ENCODE results near the gene SMG9.
A peak's percentile ranks its signal among the peaks of the same experiment; 100 is the strongest.

The SMG9 gene

DNA sequence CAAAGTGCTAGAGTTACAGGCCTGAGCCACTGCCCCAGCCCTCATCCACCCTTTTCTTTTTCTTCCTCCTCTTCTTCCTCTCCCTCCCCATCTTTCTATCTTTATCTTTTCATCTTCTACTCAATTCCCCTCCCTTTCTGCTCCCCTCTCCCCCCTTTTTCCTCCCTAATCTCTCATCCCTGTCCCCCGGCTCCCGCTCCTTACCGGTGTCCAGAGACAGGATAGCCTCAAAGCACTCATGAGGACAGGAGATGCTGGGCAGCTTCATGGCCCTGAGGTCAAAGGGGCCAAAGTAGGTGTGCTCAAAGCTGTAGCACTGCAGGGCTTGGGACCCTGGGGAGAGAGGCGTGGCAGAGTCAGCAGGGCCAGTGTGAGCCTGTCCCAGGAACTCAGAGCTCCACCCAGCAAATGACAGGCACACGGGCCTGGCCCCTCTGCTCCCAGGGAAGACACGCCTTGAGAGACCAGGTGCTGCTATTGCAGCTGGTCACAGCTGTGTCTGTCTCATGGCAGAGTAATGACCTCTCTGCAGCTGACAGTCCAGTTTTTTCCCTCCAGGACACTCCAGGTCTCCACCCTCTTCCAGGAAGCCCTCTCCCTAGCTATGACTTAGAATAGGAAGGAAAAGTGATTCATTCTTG lies 44.9 kb upstream of the SMG9 start (continued):
- TF ChIP-seq KLF17 (tag by site-specific recombination; IDR thresholded peaks at IDR 0.05) (peak; percentile 82), ZSCAN23 (tag by site-specific recombination; IDR thresholded peaks at IDR 0.05) (no peak), ZNF792 (tag by site-specific recombination; IDR thresholded peaks at IDR 0.05) (0 out of 2 replicates have a peak, but pooled peaks have one; percentile 13), ZBTB20 (tag by site-specific recombination; IDR thresholded peaks at IDR 0.05) (peak; percentile 58; the same call in 1 of the 2 replicates), WT1 (tag by site-specific recombination; IDR thresholded peaks at IDR 0.05) (peak; percentile 83), REPIN1 (tag by site-specific recombination; IDR thresholded peaks at IDR 0.05; ENCODE audit: low read depth) (no peak), HOXA7 (CRISPR knock-in tag; IDR thresholded peaks at IDR 0.05; ENCODE audit: borderline replicate concordance) (no peak), KLF1 (tag by site-specific recombination; IDR thresholded peaks at IDR 0.05) (peak; percentile 87), ZIC2 (tag by site-specific recombination; IDR thresholded peaks at IDR 0.05) (peak; percentile 82), ZNF391 (tag by site-specific recombination; IDR thresholded peaks at IDR 0.05; ENCODE audit: borderline replicate concordance, low read depth) (no peak), MYNN (tag by site-specific recombination; IDR thresholded peaks at IDR 0.05; ENCODE audit: borderline replicate concordance) (no peak), ZNF398 (tag by site-specific recombination; IDR thresholded peaks at IDR 0.05) (peak; percentile 35; the same call in 1 of the 2 replicates), KLF9 (tag by site-specific recombination; IDR thresholded peaks at IDR 0.05; ENCODE audit: low read depth) (peak; percentile 18)

DNA sequence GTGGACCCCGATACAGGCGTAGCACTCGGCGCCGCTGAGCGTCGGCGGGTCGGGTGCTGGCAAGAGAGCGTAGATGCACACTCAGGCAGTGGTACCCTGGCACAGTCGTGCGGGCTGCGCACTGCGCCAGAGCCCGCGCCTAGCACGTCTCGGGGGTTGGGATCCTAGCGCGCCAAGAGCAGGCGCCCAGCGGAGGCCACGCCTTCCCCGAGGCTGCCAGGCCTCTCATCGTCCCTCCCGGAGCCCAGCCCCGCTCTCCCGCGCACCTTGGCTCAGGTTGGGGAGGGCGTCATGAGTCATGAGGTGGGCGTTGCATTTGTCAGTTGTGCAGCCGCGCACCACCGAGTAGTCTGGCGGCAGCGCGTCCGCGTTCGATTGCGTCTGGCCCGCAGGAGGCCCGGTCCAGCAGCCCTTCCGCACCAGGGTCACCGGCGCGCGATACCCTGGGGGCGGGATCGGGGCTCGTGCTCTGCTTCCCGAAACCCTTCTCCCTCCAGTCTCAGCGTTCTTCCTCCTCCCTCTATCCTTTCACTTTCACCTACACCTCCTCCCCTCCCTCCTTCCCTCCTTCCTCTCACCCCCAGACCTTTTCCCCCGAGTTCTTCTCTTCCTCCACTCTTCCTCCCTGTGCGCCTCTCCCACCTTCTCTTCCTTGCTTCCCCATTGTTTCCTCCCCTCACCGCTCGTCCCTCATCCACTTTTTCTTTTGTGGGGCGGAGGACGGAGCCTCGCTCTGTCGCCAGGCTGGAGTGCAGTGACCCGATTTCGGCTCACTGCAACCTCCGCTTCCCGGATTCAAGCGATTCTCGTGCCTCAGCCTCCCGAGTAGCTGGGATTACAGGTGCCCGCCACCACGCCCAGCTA lies 44.0 kb upstream of the SMG9 start:
- peak overlapping the region; percentile 15 for H3K4me3 ChIP-seq (ENCODE audit: low read depth, low read length)
- POLR2A ChIA-PET, result interaction anchor here (0.6 to 1.1 kb wide), 2 partner anchors 34 to 137 kb away, joined by 3 read pairs; partner anchors contain the start of gene ZNF45
- CTCF ChIA-PET, result interaction anchor here (0.6 to 1.6 kb wide), 6 partner anchors 11 to 270 kb away, joined by 3 to 5 read pairs (median 4); partner anchors contain the start of gene KCNN4
- TF ChIP-seq KLF7 (tag by site-specific recombination; IDR thresholded peaks at IDR 0.05; ENCODE audit: borderline replicate concordance) (no peak; the same call in none of the 2 replicates), ZNF624 (tag by site-specific recombination; IDR thresholded peaks at IDR 0.05) (no peak), ZNF274 (IDR thresholded peaks at IDR 0.05; ENCODE audit: low read length) (no peak), ZNF274 (tag by site-specific recombination; IDR thresholded peaks at IDR 0.05; ENCODE audit: borderline replicate concordance) (peak; percentile 43; the same call in 1 of the 2 replicates), SP2 (tag by site-specific recombination; IDR thresholded peaks at IDR 0.05) (peak; percentile 91), YY1 (tag by site-specific recombination; IDR thresholded peaks at IDR 0.05) (no peak), ZNF654 (tag by site-specific recombination; IDR thresholded peaks at IDR 0.05; ENCODE audit: low read depth) (no peak), ZNF24 (tag by site-specific recombination; IDR thresholded peaks at IDR 0.05) (peak; percentile 83), ZSCAN16 (tag by site-specific recombination; IDR thresholded peaks at IDR 0.05) (no peak), ZFP3 (tag by site-specific recombination; IDR thresholded peaks at IDR 0.05; ENCODE audit: low read depth) (no peak; the same call in 1 of the 2 replicates)
- TF ChIP-seq, protein P1, sequence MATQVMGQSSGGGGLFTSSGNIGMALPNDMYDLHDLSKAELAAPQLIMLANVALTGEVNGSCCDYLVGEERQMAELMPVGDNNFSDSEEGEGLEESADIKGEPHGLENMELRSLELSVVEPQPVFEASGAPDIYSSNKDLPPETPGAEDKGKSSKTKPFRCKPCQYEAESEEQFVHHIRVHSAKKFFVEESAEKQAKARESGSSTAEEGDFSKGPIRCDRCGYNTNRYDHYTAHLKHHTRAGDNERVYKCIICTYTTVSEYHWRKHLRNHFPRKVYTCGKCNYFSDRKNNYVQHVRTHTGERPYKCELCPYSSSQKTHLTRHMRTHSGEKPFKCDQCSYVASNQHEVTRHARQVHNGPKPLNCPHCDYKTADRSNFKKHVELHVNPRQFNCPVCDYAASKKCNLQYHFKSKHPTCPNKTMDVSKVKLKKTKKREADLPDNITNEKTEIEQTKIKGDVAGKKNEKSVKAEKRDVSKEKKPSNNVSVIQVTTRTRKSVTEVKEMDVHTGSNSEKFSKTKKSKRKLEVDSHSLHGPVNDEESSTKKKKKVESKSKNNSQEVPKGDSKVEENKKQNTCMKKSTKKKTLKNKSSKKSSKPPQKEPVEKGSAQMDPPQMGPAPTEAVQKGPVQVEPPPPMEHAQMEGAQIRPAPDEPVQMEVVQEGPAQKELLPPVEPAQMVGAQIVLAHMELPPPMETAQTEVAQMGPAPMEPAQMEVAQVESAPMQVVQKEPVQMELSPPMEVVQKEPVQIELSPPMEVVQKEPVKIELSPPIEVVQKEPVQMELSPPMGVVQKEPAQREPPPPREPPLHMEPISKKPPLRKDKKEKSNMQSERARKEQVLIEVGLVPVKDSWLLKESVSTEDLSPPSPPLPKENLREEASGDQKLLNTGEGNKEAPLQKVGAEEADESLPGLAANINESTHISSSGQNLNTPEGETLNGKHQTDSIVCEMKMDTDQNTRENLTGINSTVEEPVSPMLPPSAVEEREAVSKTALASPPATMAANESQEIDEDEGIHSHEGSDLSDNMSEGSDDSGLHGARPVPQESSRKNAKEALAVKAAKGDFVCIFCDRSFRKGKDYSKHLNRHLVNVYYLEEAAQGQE (tag by site-specific recombination; IDR thresholded peaks at IDR 0.05), result peak; percentile 68; the same call in 1 of the 2 replicates
- TF ChIP-seq, protein P2, sequence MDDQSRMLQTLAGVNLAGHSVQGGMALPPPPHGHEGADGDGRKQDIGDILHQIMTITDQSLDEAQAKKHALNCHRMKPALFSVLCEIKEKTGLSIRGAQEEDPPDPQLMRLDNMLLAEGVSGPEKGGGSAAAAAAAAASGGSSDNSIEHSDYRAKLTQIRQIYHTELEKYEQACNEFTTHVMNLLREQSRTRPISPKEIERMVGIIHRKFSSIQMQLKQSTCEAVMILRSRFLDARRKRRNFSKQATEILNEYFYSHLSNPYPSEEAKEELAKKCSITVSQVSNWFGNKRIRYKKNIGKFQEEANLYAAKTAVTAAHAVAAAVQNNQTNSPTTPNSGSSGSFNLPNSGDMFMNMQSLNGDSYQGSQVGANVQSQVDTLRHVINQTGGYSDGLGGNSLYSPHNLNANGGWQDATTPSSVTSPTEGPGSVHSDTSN (CRISPR knock-in tag; IDR thresholded peaks at IDR 0.05), result 0 out of 2 replicates have a peak, but pooled peaks have one; percentile 21
- TF ChIP-seq, protein P3, sequence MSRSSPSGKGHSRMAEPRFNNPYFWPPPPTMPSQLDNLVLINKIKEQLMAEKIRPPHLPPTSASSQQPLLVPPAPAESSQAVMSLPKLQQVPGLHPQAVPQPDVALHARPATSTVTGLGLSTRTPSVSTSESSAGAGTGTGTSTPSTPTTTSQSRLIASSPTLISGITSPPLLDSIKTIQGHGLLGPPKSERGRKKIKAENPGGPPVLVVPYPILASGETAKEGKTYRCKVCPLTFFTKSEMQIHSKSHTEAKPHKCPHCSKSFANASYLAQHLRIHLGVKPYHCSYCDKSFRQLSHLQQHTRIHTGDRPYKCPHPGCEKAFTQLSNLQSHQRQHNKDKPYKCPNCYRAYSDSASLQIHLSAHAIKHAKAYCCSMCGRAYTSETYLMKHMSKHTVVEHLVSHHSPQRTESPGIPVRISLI (tag by site-specific recombination; IDR thresholded peaks at IDR 0.05), result peak; percentile 56; the same call in 1 of the 2 replicates

More for the DNA sequence above, 44.0 kb upstream of the SMG9 start:
- Histone ChIP-seq H3K9me3 (ENCODE audit: control insufficient read depth, insufficient read depth, low read depth, low read length) (no peaks in the 10 kb centered on the region; the same call in 1 of the 2 replicates), H3K4me1 (ENCODE audit: control insufficient read depth, insufficient read depth, low read length) (peaks cover 8% of the 10 kb centered on the region; the same call in 1 of the 2 replicates), H3K36me3 (ENCODE audit: control insufficient read depth in 2 of 2, insufficient read depth in 1 of 2, low read length in 2 of 2) (no peaks in the 10 kb centered on the region), H3K27ac (ENCODE audit: extremely low read depth, low read depth, low read length) (no peak overlapping the region)
